GM23248 (cell line): Measurements from ENCODE around the gene SERTAD2. TPM values are rescaled to one million over a fixed set of nuclear protein-coding genes. Genes with fewer than 3 reads are reported as not detected.

Experiments
- DNase-seq: peaks from one replicate; pipeline ENCODE4 v3.0.0-alpha.2; 2015
- H2AFZ ChIP-seq: fragments of 200-600 bp; sonication (generic); 2 replicates; pipeline ENCODE4 v1.6.1; 2016; ENCODE audit warnings: antibody characterized with exemption
- H3F3A ChIP-seq: fragments of 200-600 bp; sonication (generic); 2 replicates; pipeline ENCODE4 v1.6.1; 2016; ENCODE audit warnings: mild to moderate bottlenecking, antibody characterized with exemption, mixed run types; ENCODE audit not compliant: insufficient read depth
- H3K27ac ChIP-seq: fragments of 200-600 bp; sonication (generic); 2 replicates; pipeline ENCODE4 v1.5.1; 2016; ENCODE audit warnings: mild to moderate bottlenecking
- H3K27me3 ChIP-seq: fragments of 200-600 bp; sonication (generic); replicated peaks from 2 replicates; pipeline ENCODE4 v1.6.1; 2016; ENCODE audit warnings: mild to moderate bottlenecking; ENCODE audit not compliant: insufficient read depth
- H3K36me3 ChIP-seq: fragments of 200-600 bp; sonication (generic); 2 replicates; pipeline ENCODE4 v1.6.1; 2016; ENCODE audit warnings: low read depth, mild to moderate bottlenecking
- H3K4me1 ChIP-seq: fragments of 200-600 bp; sonication (generic); 2 replicates; pipeline ENCODE4 v1.6.1; 2016; ENCODE audit warnings: mild to moderate bottlenecking; ENCODE audit not compliant: insufficient read depth
- H3K4me2 ChIP-seq: fragments of 200-600 bp; sonication (generic); one replicate; pipeline ENCODE4 v1.6.1; 2016; ENCODE audit warnings: mild to moderate bottlenecking; ENCODE audit not compliant: unreplicated experiment
- H3K4me3 ChIP-seq: fragments of 200-600 bp; sonication (generic); 2 replicates; pipeline ENCODE4 v1.5.1; 2016; ENCODE audit warnings: mild to moderate bottlenecking
- H3K79me2 ChIP-seq: fragments of 200-600 bp; sonication (generic); 2 replicates; pipeline ENCODE4 v1.6.1; 2016; ENCODE audit warnings: mild to moderate bottlenecking; ENCODE audit not compliant: insufficient read depth
- H3K9ac ChIP-seq: fragments of 200-600 bp; sonication (generic); 2 replicates; pipeline ENCODE4 v1.6.1; 2016; ENCODE audit warnings: mild to moderate bottlenecking
- H3K9me2 ChIP-seq: fragments of 200-600 bp; sonication (generic); 2 replicates; pipeline ENCODE4 v1.6.1; 2016; ENCODE audit warnings: mixed run types, mild to moderate bottlenecking, moderate library complexity; ENCODE audit not compliant: insufficient read depth
- H3K9me3 ChIP-seq: fragments of 200-600 bp; sonication (generic); one replicate; pipeline ENCODE4 v1.6.1; 2017; ENCODE audit warnings: low read depth
- H4K20me1 ChIP-seq: fragments of 200-600 bp; sonication (generic); 2 replicates; pipeline ENCODE4 v1.6.0; 2016; ENCODE audit not compliant: insufficient read depth
- EZH2 ChIP-seq: fragments of 200-600 bp; sonication (generic); IDR thresholded peaks from 2 replicates; pipeline ENCODE4 v1.6.1; 2018; ENCODE audit warnings: antibody characterized with exemption, mild to moderate bottlenecking; ENCODE audit not compliant: insufficient read depth, poor library complexity, severe bottlenecking
- EZH2phosphoT487 ChIP-seq: fragments of 200-600 bp; sonication (generic); IDR thresholded peaks from 2 replicates; pipeline ENCODE4 v1.6.1; 2018; ENCODE audit warnings: antibody characterized with exemption, moderate library complexity, mild to moderate bottlenecking, low read depth; ENCODE audit not compliant: insufficient read depth
- WGBS, 2 experiments: methylation state at CpG; one replicate each; pipeline ENCODE4 v1.1.6; 2015 to 2017; ENCODE audit warnings: low lambda C conversion rate in 2 of 2, low coverage in 1 of 2; ENCODE audit errors: missing lambda C conversion rate in 2 of 2; 5-methylcytosine and 5-hydroxymethylcytosine counted together
- in situ Hi-C: fragments of 300-500 bp; cut with MboI; formaldehyde crosslinking; loops from 2 replicates; pipeline ENCODE4 v1.15.0; 2020
- polyA plus RNA-seq: library from polyadenylated mRNA; unstranded; fragments of >200 nt; fragmentation: Nextera tagmentation; extraction: Ambion mirVana; gene quantifications from 2 replicates; pipeline ENCODE4 v1.2.1, GENCODE V29; 2016
- total RNA-seq: library from RNA; depleted of rRNA; stranded (reverse); fragments of >200 nt; shearing (Covaris generic); gene quantifications from 2 replicates; pipeline ENCODE4 v1.2.3, GENCODE V29; 2014

The SERTAD2 gene
- total and polyA plus RNA-seq, 2 experiments from 2014 or later = 21.0 to 30.0 TPM

GRCh38 chr2:64626146-64626809 lies 27.4 kb downstream of the SERTAD2 start:
- no peak overlapping the region for H3K4me3 ChIP-seq
- no peak overlapping the region for H3K27ac ChIP-seq
- H2AFZ ChIP-seq = no peak overlapping the region
- H3F3A ChIP-seq = 0 out of 2 replicates have a peak, but pooled peaks cover 9% of the 10 kb centered on the region
- no peaks in the 10 kb centered on the region for H3K36me3 ChIP-seq
- in situ Hi-C loops = no loop called here
- H3K9ac ChIP-seq = no peak overlapping the region
- DNase-seq = no peak
- H3K9me2 ChIP-seq = no peaks in the 10 kb centered on the region
- peaks cover 18% of the 10 kb centered on the region for H3K79me2 ChIP-seq
- H3K4me2 ChIP-seq = no peak overlapping the region
- H3K4me1 ChIP-seq = no peaks in the 10 kb centered on the region
- no peaks in the 10 kb centered on the region for H3K27me3 ChIP-seq
- H3K9me3 ChIP-seq = no peaks in the 10 kb centered on the region
- TF ChIP-seq EZH2phosphoT487 = no peak
- TF ChIP-seq EZH2 = no peak
- 80 to 82% methylated on average over 10 of the region's 10 CpGs for WGBS, 2 experiments
- H4K20me1 ChIP-seq = no peaks in the 10 kb centered on the region

DNA sequence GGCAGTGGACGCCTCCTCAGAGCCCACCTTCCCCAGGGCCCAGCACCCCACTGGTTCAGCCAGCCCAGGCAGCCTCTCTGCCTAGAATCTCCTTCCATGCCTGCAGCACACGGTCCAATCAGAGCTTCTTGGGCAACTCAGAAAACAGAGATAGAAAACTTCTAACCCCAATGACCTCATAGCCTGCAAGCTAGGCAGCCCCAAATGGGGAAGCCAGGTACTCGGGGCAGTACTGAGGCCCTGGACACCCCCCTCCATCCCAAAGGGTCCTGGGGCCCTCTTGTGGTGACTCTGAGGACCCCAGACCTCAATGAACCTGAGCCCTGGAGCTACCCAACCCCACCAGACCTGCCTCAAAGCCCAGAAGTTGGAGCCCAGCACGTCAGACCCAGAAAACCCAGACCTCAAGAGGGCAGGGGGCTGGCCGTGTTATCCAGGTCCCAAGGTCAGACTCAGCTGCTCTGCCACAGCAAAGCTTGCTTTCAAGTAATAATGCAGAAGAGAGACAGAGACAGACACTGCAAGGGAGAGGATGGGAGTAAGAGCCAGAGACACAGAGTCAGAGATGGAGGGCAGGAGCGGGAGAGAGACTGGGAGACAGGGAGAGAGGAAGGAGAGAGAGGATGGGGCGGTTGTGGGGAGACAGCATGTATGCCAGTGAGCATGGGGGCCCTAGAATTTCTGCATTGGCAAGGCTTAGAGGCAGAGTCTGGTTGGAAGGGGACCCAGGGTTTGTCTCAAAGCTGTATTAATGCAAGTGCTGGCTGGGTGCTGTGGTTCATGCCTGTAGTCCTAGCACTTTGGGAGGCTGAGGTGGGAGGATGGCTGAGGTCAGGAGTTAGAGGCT lies 28.2 kb downstream of the SERTAD2 start:
- H3K27ac ChIP-seq = no peak overlapping the region
- in situ Hi-C loops = no loop called here
- no peak overlapping the region for H3K4me3 ChIP-seq

GRCh38 chr2:64624862-64625261 lies 28.9 kb downstream of the SERTAD2 start:
- WGBS, 2 experiments = 84 to 94% methylated on average over 6 of the region's 6 CpGs
- Histone ChIP-seq H3K36me3 (no peaks in the 10 kb centered on the region), H3K9me3 (no peaks in the 10 kb centered on the region), H3K9ac (no peak overlapping the region), H3K4me1 (no peaks in the 10 kb centered on the region), H2AFZ (no peak overlapping the region), H3K4me3 (no peak overlapping the region), H3F3A (0 out of 2 replicates have a peak, but pooled peaks cover 9% of the 10 kb centered on the region), H3K27ac (no peak overlapping the region), H3K9me2 (no peaks in the 10 kb centered on the region), H3K79me2 (peaks cover 4% of the 10 kb centered on the region), H4K20me1 (no peaks in the 10 kb centered on the region), H3K27me3 (no peaks in the 10 kb centered on the region), H3K4me2 (no peak overlapping the region)
- in situ Hi-C loops = no loop called here
- DNase-seq = no peak
- TF ChIP-seq EZH2phosphoT487 (no peak), EZH2 (no peak)

More for the DNA sequence above, 28.2 kb downstream of the SERTAD2 start:
- Histone ChIP-seq H3K4me1 (no peaks in the 10 kb centered on the region), H3K27me3 (no peaks in the 10 kb centered on the region), H3K36me3 (no peaks in the 10 kb centered on the region), H3K4me2 (no peak overlapping the region), H3K9me2 (no peaks in the 10 kb centered on the region), H3K9me3 (no peaks in the 10 kb centered on the region), H3F3A (0 out of 2 replicates have a peak, but pooled peaks cover 9% of the 10 kb centered on the region), H3K79me2 (peaks cover 10% of the 10 kb centered on the region), H4K20me1 (no peaks in the 10 kb centered on the region), H2AFZ (no peak overlapping the region), H3K9ac (no peak overlapping the region)
- no peak for TF ChIP-seq EZH2phosphoT487
- no peak for TF ChIP-seq EZH2
- 82 to 85% methylated on average over 7 of the region's 7 CpGs for WGBS, 2 experiments
- no peak for DNase-seq

GRCh38 chr2:64624108-64624610 lies 29.6 kb downstream of the SERTAD2 start:
- H3F3A ChIP-seq = 0 out of 2 replicates have a peak, but pooled peaks cover 6% of the 10 kb centered on the region
- H3K27me3 ChIP-seq = no peaks in the 10 kb centered on the region
- H4K20me1 ChIP-seq = no peaks in the 10 kb centered on the region
- H3K4me2 ChIP-seq = no peak overlapping the region
- no peak overlapping the region for H3K4me3 ChIP-seq
- whole genome bisulfite sequencing, 2 experiments = 97 to 100% methylated on average over 6 of the region's 6 CpGs
- TF ChIP-seq EZH2 (no peak), EZH2phosphoT487 (no peak)
- no peaks in the 10 kb centered on the region for H3K9me3 ChIP-seq
- in situ Hi-C loops = no loop called here
- no peak for DNase-seq
- H3K4me1 ChIP-seq = no peaks in the 10 kb centered on the region
- no peak overlapping the region for H3K27ac ChIP-seq
- no peak overlapping the region for H3K9ac ChIP-seq
- H2AFZ ChIP-seq = no peak overlapping the region
- no peaks in the 10 kb centered on the region for H3K9me2 ChIP-seq
- no peaks in the 10 kb centered on the region for H3K79me2 ChIP-seq
- no peaks in the 10 kb centered on the region for H3K36me3 ChIP-seq
